ENCODE results near the gene PTGER1. TPM values are rescaled to one million over a fixed set of nuclear protein-coding genes. Genes with fewer than 3 reads are reported as not detected.

Gene PTGER1
- total and polyA plus RNA-seq, 2 donors (not counting 3 experiments of a cell fraction or from before 2014, with no cell fraction given): 0.21 to 0.40 TPM

- H3K4me3 ChIP-seq (replicated peaks in 1 of 3; ENCODE audit: insufficient read depth in 1 of 3, low read depth in 1 of 3, low read length in 3 of 3): no peak overlapping the region
- FAIRE-seq (no peak), DNase-seq (ENCODE audit: low read depth, low spot score) (no peak)
- TF ChIP-seq EZH2 (IDR thresholded peaks at IDR 0.05; ENCODE audit: borderline replicate concordance, low read depth, low read length, severe bottlenecking): no peak
- TF ChIP-seq POLR2A (IDR thresholded peaks at IDR 0.05; ENCODE audit: low read depth, low read length): no peak
- no peak for TF ChIP-seq CTCF (IDR thresholded peaks at IDR 0.05; ENCODE audit: extremely low read depth in 1 of 2, insufficient read depth in 1 of 2, low read depth in 1 of 2, low read length in 2 of 2)
- no peak for TF ChIP-seq MYC (IDR thresholded peaks at IDR 0.05; ENCODE audit: low read depth, low read length)
- TF ChIP-seq JUN (IDR thresholded peaks at IDR 0.05; ENCODE audit: borderline replicate concordance, insufficient read depth, insufficient read length, low read depth): no peak
- no peak for TF ChIP-seq POLR2AphosphoS5 (IDR thresholded peaks at IDR 0.05; ENCODE audit: insufficient read depth, low read depth, low read length)
- no peak for TF ChIP-seq FOS (IDR thresholded peaks at IDR 0.05; ENCODE audit: borderline replicate concordance, insufficient read depth, low read length)
- no peak for TF ChIP-seq MAX (IDR thresholded peaks at IDR 0.05; ENCODE audit: insufficient read depth, insufficient read length)
- no peak for TF ChIP-seq GATA2 (IDR thresholded peaks at IDR 0.05; ENCODE audit: insufficient read depth, insufficient read length, low read depth, low read length)
- H2AFZ ChIP-seq (ENCODE audit: low read depth, low read length): no peak overlapping the region
- no peak overlapping the region for H3K27ac ChIP-seq (ENCODE audit: insufficient read depth, low read depth, low read length)
- POLR2A ChIA-PET: no interaction called here
- peaks cover 4 to 25% of the 10 kb centered on the region in 2 experiments for H3K36me3 ChIP-seq (ENCODE audit: control insufficient read depth in 2 of 2, extremely low read depth in 1 of 2, insufficient read depth in 2 of 2, low read length in 2 of 2)
- H3K9me1 ChIP-seq (replicated peaks; ENCODE audit: control insufficient read depth, extremely low read depth, insufficient read depth, low read length): no peaks in the 10 kb centered on the region
- no peak overlapping the region for H3K9ac ChIP-seq (replicated peaks; ENCODE audit: extremely low read depth, insufficient read depth, low read length)
- no TSS peak for BruUV-seq (replicated peaks)
- intact Hi-C loops (cut with micrococcal nuclease) (loop anchor here (1.0 to 5.0 kb wide), 2 partner anchors 37 to 324 kb away; no protein-coding TSS in a partner anchor), dilution Hi-C loops (cut with MboI; ENCODE audit: extremely low pct_ligation_motif_present, low sequenced_read_pairs) (no loop called here)
- H3K4me1 ChIP-seq (ENCODE audit: control insufficient read depth, extremely low read depth, insufficient read depth, low read length): peaks cover 24% of the 10 kb centered on the region
- H3K27me3 ChIP-seq (ENCODE audit: control insufficient read depth in 2 of 2, insufficient read depth in 2 of 2, low read length in 2 of 2): no peaks in the 10 kb centered on the region
- no peaks in the 10 kb centered on the region for H4K20me1 ChIP-seq (replicated peaks; ENCODE audit: control insufficient read depth, extremely low read depth, insufficient read depth, low read length)
- CTCF ChIA-PET: interaction anchor here (0.8 to 2.5 kb wide), 16 partner anchors 9 to 335 kb away, joined by 3 to 23 read pairs (median 6); partner anchors contain the start of genes ASF1B, DDX39A, DNAJB1 and GIPC1
- H3K4me2 ChIP-seq (ENCODE audit: insufficient read depth, low read length): no peak overlapping the region
- H3K9me3 ChIP-seq (replicated peaks; ENCODE audit: control insufficient read depth, insufficient read depth, low read length): no peaks in the 10 kb centered on the region
- H3K79me2 ChIP-seq (ENCODE audit: control insufficient read depth, insufficient read depth, low read length): no peaks in the 10 kb centered on the region
Observed at GRCh38 chr19:14471436-14472187, 3.5 kb downstream of the PTGER1 start.
